ENCODE measurements around the gene MYCL. TPM values are rescaled to one million over a fixed set of nuclear protein-coding genes. Genes with fewer than 3 reads are reported as not detected.

Gene MYCL
- total and polyA plus RNA-seq, 10 donors, result 0.90 to 7.3 (median 4.4) TPM

DNA sequence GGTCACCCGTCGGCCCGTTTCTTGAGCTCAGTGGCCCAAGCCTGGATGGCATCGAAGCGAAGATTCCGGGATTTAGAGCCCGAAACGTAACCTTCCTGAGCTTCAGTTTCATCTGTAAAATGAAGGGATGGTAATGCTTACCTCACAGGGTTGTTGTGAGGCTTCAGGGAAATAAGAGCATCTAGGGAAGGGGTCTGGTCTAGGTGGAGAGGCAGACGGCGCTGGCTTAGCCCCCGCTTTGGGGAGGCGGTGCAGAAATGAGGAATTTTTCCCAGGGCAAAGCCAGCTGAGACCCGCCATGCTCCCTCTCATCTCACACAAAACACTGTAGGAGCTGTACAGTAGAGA is 717 bp upstream of the MYCL start:
- Histone ChIP-seq H3K27ac (no peak overlapping the region), H3K4me3 (peak overlapping the region; percentile 60 to 88 (median 64)), H3K36me3 (no peaks in the 10 kb centered on the region), H3K4me1 (peaks cover 5 to 27% (median 21%) of the 10 kb centered on the region in 6 donors), H3K27me3 (replicated peaks in 1 of 7) (peaks cover 4 to 90% (median 42%) of the 10 kb centered on the region in 7 donors), H3K9me3 (no peaks in the 10 kb centered on the region)
- WGBS, 5 donors, result 7 to 12% (median 10%) methylated on average over 12 to 13 of the region's 13 CpGs
- TF ChIP-seq POLR2AphosphoS5 (IDR thresholded peaks at IDR 0.05) (no peak), POLR2A (IDR thresholded peaks at IDR 0.05) (no peak)
- TF ChIP-seq, protein P1, sequence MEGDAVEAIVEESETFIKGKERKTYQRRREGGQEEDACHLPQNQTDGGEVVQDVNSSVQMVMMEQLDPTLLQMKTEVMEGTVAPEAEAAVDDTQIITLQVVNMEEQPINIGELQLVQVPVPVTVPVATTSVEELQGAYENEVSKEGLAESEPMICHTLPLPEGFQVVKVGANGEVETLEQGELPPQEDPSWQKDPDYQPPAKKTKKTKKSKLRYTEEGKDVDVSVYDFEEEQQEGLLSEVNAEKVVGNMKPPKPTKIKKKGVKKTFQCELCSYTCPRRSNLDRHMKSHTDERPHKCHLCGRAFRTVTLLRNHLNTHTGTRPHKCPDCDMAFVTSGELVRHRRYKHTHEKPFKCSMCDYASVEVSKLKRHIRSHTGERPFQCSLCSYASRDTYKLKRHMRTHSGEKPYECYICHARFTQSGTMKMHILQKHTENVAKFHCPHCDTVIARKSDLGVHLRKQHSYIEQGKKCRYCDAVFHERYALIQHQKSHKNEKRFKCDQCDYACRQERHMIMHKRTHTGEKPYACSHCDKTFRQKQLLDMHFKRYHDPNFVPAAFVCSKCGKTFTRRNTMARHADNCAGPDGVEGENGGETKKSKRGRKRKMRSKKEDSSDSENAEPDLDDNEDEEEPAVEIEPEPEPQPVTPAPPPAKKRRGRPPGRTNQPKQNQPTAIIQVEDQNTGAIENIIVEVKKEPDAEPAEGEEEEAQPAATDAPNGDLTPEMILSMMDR (IDR thresholded peaks at IDR 0.05 in 8 of 11, conservative IDR thresholded peaks at IDR 0.05 in 3 of 11), result peak in 8 of 11 experiments; percentile 1 to 52 (median 8)
- no peak for DNase-seq
- intact Hi-C loops (cut with DNase I; ENCODE audit: low total_unique reads), result loop anchor here (2.0 kb wide), 1 partner anchor 86 kb away; no protein-coding TSS in a partner anchor

DNA sequence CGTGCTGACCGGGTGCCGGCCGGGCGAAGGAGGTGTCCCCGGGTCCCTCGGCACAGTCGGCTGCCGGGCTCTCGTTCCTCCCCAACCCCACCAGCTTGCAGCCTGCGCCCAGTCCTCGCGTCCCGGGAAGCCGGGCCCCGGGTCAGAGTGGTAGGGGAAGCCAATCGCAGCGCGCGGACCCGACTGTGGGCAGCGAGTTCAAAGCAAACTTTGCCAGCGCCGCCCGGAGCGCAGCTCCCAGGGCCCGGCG is 328 bp downstream of the MYCL start:
- WGBS, 5 donors, result 0 to 3% (median 0%) methylated on average over 10 to 28 of the region's 28 CpGs
- no peaks in the 10 kb centered on the region for H3K36me3 ChIP-seq
- TF ChIP-seq POLR2AphosphoS5 (IDR thresholded peaks at IDR 0.05) (no peak), POLR2A (IDR thresholded peaks at IDR 0.05) (no peak)
- TF ChIP-seq, protein P1 (IDR thresholded peaks at IDR 0.05 in 8 of 11, conservative IDR thresholded peaks at IDR 0.05 in 3 of 11), result no peak
- H3K27ac ChIP-seq, result peak overlapping the region in 3 of 8 donors; percentile 24 to 58 (median 49)
- H3K27me3 ChIP-seq (replicated peaks in 1 of 7), result peaks cover 4 to 92% (median 42%) of the 10 kb centered on the region in 7 donors
- H3K9me3 ChIP-seq, result no peaks in the 10 kb centered on the region
- peak overlapping the region; percentile 60 to 88 (median 64) for H3K4me3 ChIP-seq
- peak; percentile 85 for DNase-seq
- H3K4me1 ChIP-seq, result peaks cover 5 to 26% (median 21%) of the 10 kb centered on the region in 6 donors
- intact Hi-C loops (cut with DNase I; ENCODE audit: low total_unique reads), result no loop called here

DNA sequence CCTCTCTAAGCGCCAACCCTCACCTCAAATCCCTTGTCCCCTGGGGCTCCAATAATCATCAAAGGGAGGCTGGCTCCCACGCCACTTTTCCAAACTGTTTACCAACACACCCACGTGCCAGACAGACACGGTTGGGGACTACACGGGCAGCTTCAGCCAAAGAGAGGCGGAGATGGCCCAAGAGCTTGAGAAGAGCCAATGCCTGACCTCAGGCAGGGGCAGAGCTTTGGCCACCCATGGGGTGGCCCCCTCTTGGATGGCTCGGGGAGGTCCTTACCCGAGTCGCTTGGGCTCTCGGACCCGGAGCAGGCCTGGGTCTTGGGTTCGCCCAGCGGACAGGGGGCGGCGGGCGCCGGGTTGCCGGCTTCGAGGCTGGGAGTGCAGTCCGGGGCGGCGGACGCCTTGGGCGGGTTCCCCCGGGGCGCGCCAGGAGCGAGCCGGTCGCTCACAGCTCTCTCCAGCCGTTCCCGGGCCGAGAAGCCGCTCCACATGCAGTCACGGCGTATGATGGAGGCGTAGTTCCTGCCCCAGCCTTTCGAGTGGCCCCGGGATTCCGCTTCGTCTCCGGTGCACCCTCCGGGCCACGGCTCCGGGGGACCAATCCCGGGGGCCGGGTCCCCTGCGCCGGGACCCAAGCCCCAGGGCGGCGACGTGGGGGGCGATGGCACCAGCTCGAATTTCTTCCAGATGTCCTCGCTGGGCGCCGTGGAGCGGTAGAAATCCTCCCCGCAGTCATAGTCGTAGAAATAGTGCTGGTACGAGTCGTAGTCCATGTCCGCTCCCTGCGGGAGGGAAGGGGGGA is 854 bp downstream of the MYCL start:
- H3K9me3 ChIP-seq, result no peaks in the 10 kb centered on the region
- H3K4me3 ChIP-seq, result peak overlapping the region; percentile 60 to 88 (median 64)
- peaks cover 4 to 97% (median 42%) of the 10 kb centered on the region in 7 donors for H3K27me3 ChIP-seq (replicated peaks in 1 of 7)
- intact Hi-C loops (cut with DNase I; ENCODE audit: low total_unique reads), result no loop called here
- TF ChIP-seq POLR2A (IDR thresholded peaks at IDR 0.05) (no peak), POLR2AphosphoS5 (IDR thresholded peaks at IDR 0.05) (no peak)
- TF ChIP-seq, protein P1 (IDR thresholded peaks at IDR 0.05 in 8 of 11, conservative IDR thresholded peaks at IDR 0.05 in 3 of 11), result no peak
- H3K36me3 ChIP-seq, result no peaks in the 10 kb centered on the region
- H3K4me1 ChIP-seq, result peaks cover 5 to 26% (median 21%) of the 10 kb centered on the region in 6 donors
- WGBS, 5 donors, result 6 to 18% (median 9%) methylated on average over 11 to 64 of the region's 64 CpGs
- no peak for DNase-seq
- H3K27ac ChIP-seq, result peak overlapping the region in 3 of 8 donors; percentile 24 to 58 (median 49)

Measured in spleen (tissue), 11 donors.